ENCODE results near the gene LTN1.

DNA sequence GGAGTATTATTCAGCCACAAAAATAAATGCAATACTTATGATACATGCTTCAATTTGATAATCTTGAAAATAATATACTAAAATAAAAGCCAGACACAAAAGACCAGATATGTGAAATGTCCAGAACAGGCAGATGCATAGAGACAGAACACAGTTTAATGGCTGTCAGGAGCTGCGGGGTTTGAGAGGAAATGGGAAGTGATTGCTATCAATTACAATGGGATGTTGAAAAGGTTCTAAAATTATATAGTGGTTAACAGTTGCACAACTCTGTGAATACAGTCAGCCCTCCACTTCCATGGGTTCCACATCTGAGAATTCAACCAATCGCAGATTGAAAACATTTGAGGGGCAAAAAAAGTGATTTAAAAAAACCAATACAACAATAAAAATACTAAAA, 54.0 kb downstream of the LTN1 start:
- TF ChIP-seq, protein P1, sequence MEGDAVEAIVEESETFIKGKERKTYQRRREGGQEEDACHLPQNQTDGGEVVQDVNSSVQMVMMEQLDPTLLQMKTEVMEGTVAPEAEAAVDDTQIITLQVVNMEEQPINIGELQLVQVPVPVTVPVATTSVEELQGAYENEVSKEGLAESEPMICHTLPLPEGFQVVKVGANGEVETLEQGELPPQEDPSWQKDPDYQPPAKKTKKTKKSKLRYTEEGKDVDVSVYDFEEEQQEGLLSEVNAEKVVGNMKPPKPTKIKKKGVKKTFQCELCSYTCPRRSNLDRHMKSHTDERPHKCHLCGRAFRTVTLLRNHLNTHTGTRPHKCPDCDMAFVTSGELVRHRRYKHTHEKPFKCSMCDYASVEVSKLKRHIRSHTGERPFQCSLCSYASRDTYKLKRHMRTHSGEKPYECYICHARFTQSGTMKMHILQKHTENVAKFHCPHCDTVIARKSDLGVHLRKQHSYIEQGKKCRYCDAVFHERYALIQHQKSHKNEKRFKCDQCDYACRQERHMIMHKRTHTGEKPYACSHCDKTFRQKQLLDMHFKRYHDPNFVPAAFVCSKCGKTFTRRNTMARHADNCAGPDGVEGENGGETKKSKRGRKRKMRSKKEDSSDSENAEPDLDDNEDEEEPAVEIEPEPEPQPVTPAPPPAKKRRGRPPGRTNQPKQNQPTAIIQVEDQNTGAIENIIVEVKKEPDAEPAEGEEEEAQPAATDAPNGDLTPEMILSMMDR (IDR thresholded peaks at IDR 0.05; ENCODE audit: insufficient read depth, low read length, poor library complexity, severe bottlenecking), result no peak
- TF ChIP-seq EZH2phosphoT487 (conservative IDR thresholded peaks at IDR 0.05; ENCODE audit: low read length), result no peak

Data from SU-DHL-6 (cell line).